Endometrial microvascular endothelial cells (primary cell): Measurements from ENCODE around the gene HORMAD2. TPM values are rescaled to one million over a fixed set of nuclear protein-coding genes. Genes with fewer than 3 reads are reported as not detected.
"Not testable (repeated sequence)": the region's sequence is repeated elsewhere in the genome, so short reads cannot be mapped to it uniquely, and the experiment has no call there.

Experiments used
- in situ Hi-C: cut with HindIII; loops from 2 replicates; pipeline ENCODE4 v1.10.0; 2017; ENCODE audit warnings: low sequenced_read_pairs, low pct_unique_long_range_greater_than_20kb; ENCODE audit errors: inconsistent ontology term
- total RNA-seq: library from RNA; depleted of rRNA; stranded (reverse); fragments of >200 nt; gene quantifications from one replicate; pipeline ENCODE4 v1.2.3, GENCODE V29; 2015; ENCODE audit errors: inconsistent ontology term

Gene HORMAD2
- total RNA-seq, 1 donor from 2014 or later, result not detected

- in situ Hi-C loops, result not testable (repeated sequence)
Observed at GRCh38 chr22:30216272-30216671, 136.0 kb downstream of the HORMAD2 start.

- in situ Hi-C loops, result no loop called here
Observed at GRCh38 chr22:30216710-30217109, 136.4 kb downstream of the HORMAD2 start.

- in situ Hi-C loops, result no loop called here
Observed at GRCh38 chr22:30217698-30218560, 137.7 kb downstream of the HORMAD2 start.

- in situ Hi-C loops, result no loop called here
Observed at GRCh38 chr22:30219049-30219654, 138.9 kb downstream of the HORMAD2 start.

GRCh38 chr22:30219668-30220278 is 139.5 kb downstream of the HORMAD2 start:
- in situ Hi-C loops, result no loop called here

- in situ Hi-C loops, result no loop called here
Observed at GRCh38 chr22:30220338-30221012, 140.2 kb downstream of the HORMAD2 start.

GRCh38 chr22:30221121-30221992 is 141.1 kb downstream of the HORMAD2 start:
- in situ Hi-C loops, result no loop called here

- in situ Hi-C loops, result no loop called here
Observed at GRCh38 chr22:30222321-30222720, 142.1 kb downstream of the HORMAD2 start.

GRCh38 chr22:30223303-30223702 is 143.0 kb downstream of the HORMAD2 start:
- in situ Hi-C loops, result no loop called here

- in situ Hi-C loops, result no loop called here
Observed at GRCh38 chr22:30224161-30224857, 144.0 kb downstream of the HORMAD2 start.

- in situ Hi-C loops, result no loop called here
Observed at GRCh38 chr22:30225220-30225927, 145.1 kb downstream of the HORMAD2 start.

- in situ Hi-C loops, result no loop called here
Observed at GRCh38 chr22:30226192-30226832, 146.0 kb downstream of the HORMAD2 start.

Other genes with a start within 250 kb of the HORMAD2 start
- 40.9 TPM for gene ASCC2, start 242.2 kb upstream of the HORMAD2 start, total RNA-seq
- gene MTMR3, start 197.3 kb upstream of the HORMAD2 start, total RNA-seq, result 22.3 TPM
- gene LIF, start 166.3 kb downstream of the HORMAD2 start, total RNA-seq, result not detected
- gene OSM, start 186.4 kb downstream of the HORMAD2 start, total RNA-seq, result not detected
- 4.0 TPM for gene CASTOR1, start 209.0 kb downstream of the HORMAD2 start, total RNA-seq
- gene TBC1D10A, start 246.5 kb downstream of the HORMAD2 start, total RNA-seq, result 12.1 TPM